GM19324 (cell line): ENCODE data around the gene CCDC102B.
"Not testable (repeated sequence)": the region's sequence is repeated elsewhere in the genome, so short reads cannot be mapped to it uniquely, and the experiment has no call there.

ENCODE experiments used
- ATAC-seq: cut with Tn5 transposase; IDR thresholded peaks from one replicate; pipeline ENCODE4 v1.9.1; 2021; ENCODE audit warnings: mild to moderate bottlenecking, moderate library complexity; ENCODE audit not compliant: unreplicated experiment, low FRiP score

Gene CCDC102B

GRCh38 chr18:68797871-68798270 is at the start of gene CCDC102B:
Gene CCDC102B (plus strand): TSS chr18:68798080. CDS start chr18:68836764, 38,684 bp downstream.
- ATAC-seq: no peak

GRCh38 chr18:68757126-68757525 is 40.8 kb upstream of the CCDC102B start:
- ATAC-seq: no peak

GRCh38 chr18:68759308-68759707 is 38.6 kb upstream of the CCDC102B start:
- no peak for ATAC-seq

- ATAC-seq: no peak
Observed at GRCh38 chr18:68763083-68763482, 34.8 kb upstream of the CCDC102B start.

- ATAC-seq: no peak
Observed at GRCh38 chr18:68764016-68764415, 33.9 kb upstream of the CCDC102B start.

GRCh38 chr18:68766433-68766832 is 31.4 kb upstream of the CCDC102B start:
- ATAC-seq: no peak

- no peak for ATAC-seq
Observed at GRCh38 chr18:68769461-68769860, 28.4 kb upstream of the CCDC102B start.

- no peak for ATAC-seq
Observed at GRCh38 chr18:68772268-68772667, 25.6 kb upstream of the CCDC102B start.

- ATAC-seq: no peak
Observed at GRCh38 chr18:68778280-68778886, 19.5 kb upstream of the CCDC102B start.

GRCh38 chr18:68779169-68779568 is 18.7 kb upstream of the CCDC102B start:
- ATAC-seq: no peak

GRCh38 chr18:68780802-68781635 is 16.9 kb upstream of the CCDC102B start:
- no peak for ATAC-seq

- ATAC-seq: no peak
Observed at GRCh38 chr18:68783506-68783905, 14.4 kb upstream of the CCDC102B start.

- no peak for ATAC-seq
Observed at GRCh38 chr18:68784071-68784470, 13.8 kb upstream of the CCDC102B start.

- ATAC-seq: not testable (repeated sequence)
Observed at GRCh38 chr18:68790290-68790689, 7.6 kb upstream of the CCDC102B start.

- ATAC-seq: no peak
Observed at GRCh38 chr18:68791801-68792200, 6.1 kb upstream of the CCDC102B start.

- ATAC-seq: no peak
Observed at GRCh38 chr18:68793951-68794350, 3.9 kb upstream of the CCDC102B start.

- no peak for ATAC-seq
Observed at GRCh38 chr18:68796936-68797690, 767 bp upstream of the CCDC102B start.

GRCh38 chr18:68800075-68800474 is 2.2 kb downstream of the CCDC102B start:
- ATAC-seq: no peak

GRCh38 chr18:68803356-68803755 is 5.5 kb downstream of the CCDC102B start:
- ATAC-seq: no peak

GRCh38 chr18:68817584-68817983 is 19.7 kb downstream of the CCDC102B start:
- no peak for ATAC-seq

GRCh38 chr18:68818584-68818983 is 20.7 kb downstream of the CCDC102B start:
- ATAC-seq: no peak
